Liver (tissue), 9 donors: ENCODE measurements around the gene LY6G5B. TPM values are rescaled to one million over a fixed set of nuclear protein-coding genes. Genes with fewer than 3 reads are reported as not detected.
A peak's percentile ranks its signal among the peaks of the same experiment; 100 is the strongest.

Experiments used
- DNase-seq: peaks from one replicate; pipeline ENCODE4 v3.0.0-alpha.2; 2017; ENCODE audit warnings: low spot score
- H3K27ac ChIP-seq, 2 donors: one replicate each; pipeline ENCODE4 v1.7.0; 2013; ENCODE audit warnings: inconsistent platforms in 2 of 2, low read length in 2 of 2, control low read depth in 1 of 2, low read depth in 1 of 2, mild to moderate bottlenecking in 1 of 2
- H3K27me3 ChIP-seq, 4 donors: one replicate each; pipeline versions ENCODE4 v1.6.1 to v1.7.0; 2013; ENCODE audit warnings: low read length in 3 of 4, inconsistent platforms in 1 of 4, mild to moderate bottlenecking in 1 of 4, moderate library complexity in 1 of 4; ENCODE audit not compliant: control insufficient read depth in 4 of 4, insufficient read depth in 4 of 4
- H3K36me3 ChIP-seq, 4 donors: one replicate each; pipeline versions ENCODE4 v1.6.1 to v1.7.0; 2013; ENCODE audit warnings: low read length in 3 of 4, mild to moderate bottlenecking in 3 of 4, low read depth in 1 of 4, moderate library complexity in 1 of 4; ENCODE audit not compliant: control insufficient read depth in 4 of 4, insufficient read depth in 3 of 4
- H3K4me1 ChIP-seq, 4 donors: one replicate each; pipeline versions ENCODE4 v1.6.1 to v1.7.0; 2013; ENCODE audit warnings: low read length in 3 of 4, mild to moderate bottlenecking in 3 of 4, moderate library complexity in 1 of 4; ENCODE audit not compliant: control insufficient read depth in 4 of 4, insufficient read depth in 4 of 4
- H3K4me3 ChIP-seq, 3 donors: one replicate each; pipeline versions ENCODE4 v1.6.1 to v1.7.0; 2013; ENCODE audit warnings: low read length in 3 of 3, control low read depth in 1 of 3, low read depth in 1 of 3, mild to moderate bottlenecking in 1 of 3
- H3K9ac ChIP-seq, 2 donors: one replicate each; pipeline ENCODE4 v1.7.0; 2013; ENCODE audit warnings: low read length in 2 of 2, mild to moderate bottlenecking in 2 of 2, moderate library complexity in 2 of 2, control low read depth in 1 of 2, low read depth in 1 of 2
- H3K9me3 ChIP-seq, 4 donors: one replicate each; pipeline versions ENCODE4 v1.6.1 to v1.7.0; 2013; ENCODE audit warnings: low read length in 3 of 4; ENCODE audit not compliant: control insufficient read depth in 4 of 4
- EGR1 ChIP-seq, 2 donors: IDR thresholded peaks; 2 replicates each; pipeline ENCODE4 v1.6.1; 2016 to 2018; ENCODE audit warnings: antibody characterized with exemption in 2 of 2, low read depth in 2 of 2
- FOXA1 ChIP-seq: IDR thresholded peaks from 2 replicates; pipeline ENCODE4 v1.6.1; 2016; ENCODE audit warnings: antibody characterized with exemption
- GABPA ChIP-seq, 2 donors: IDR thresholded peaks in 1 of 2; conservative IDR thresholded peaks in 1 of 2; 2 replicates each; pipeline ENCODE4 v1.6.1; 2016; ENCODE audit warnings: antibody characterized with exemption in 2 of 2, mild to moderate bottlenecking in 1 of 2, moderate library complexity in 1 of 2
- HNF4A ChIP-seq, 2 donors: conservative IDR thresholded peaks; 2 replicates each; pipeline ENCODE4 v1.6.1; 2016; ENCODE audit warnings: antibody characterized with exemption in 2 of 2, mild to moderate bottlenecking in 2 of 2
- HNF4G ChIP-seq: IDR thresholded peaks from 2 replicates; pipeline ENCODE4 v1.6.1; 2016; ENCODE audit warnings: antibody characterized with exemption
- RXRA ChIP-seq, 2 donors: IDR thresholded peaks; 2 replicates each; pipeline ENCODE4 v1.6.1; 2017 to 2018; ENCODE audit warnings: antibody characterized with exemption in 2 of 2, mild to moderate bottlenecking in 1 of 2
- TAF1 ChIP-seq: conservative IDR thresholded peaks from 2 replicates; pipeline ENCODE4 v1.6.1; 2016; ENCODE audit warnings: antibody characterized with exemption, mild to moderate bottlenecking
- YY1 ChIP-seq: IDR thresholded peaks from 2 replicates; pipeline ENCODE4 v1.6.1; 2016; ENCODE audit warnings: antibody characterized with exemption, mild to moderate bottlenecking
- WGBS: extraction: QIAGEN DNeasy Blood & Tissue Kit; methylation state at CpG from one replicate; pipeline ENCODE4 v1.1.7; 2013; 5-methylcytosine and 5-hydroxymethylcytosine counted together
- polyA plus RNA-seq, 2 donors: library from polyadenylated mRNA; stranded (reverse) in 1 of 2; unstranded in 1 of 2; fragments of 200-250 nt in 1 of 2; fragments of >200 nt in 1 of 2; fragmentation: Nextera tagmentation in 1 of 2; extraction: Ambion mirVana in 1 of 2; gene quantifications; one replicate each; pipeline versions ENCODE4 v1.2.1 to v1.2.3, GENCODE V29; 2013 to 2015
- total RNA-seq, 2 donors: library from RNA; depleted of rRNA; stranded (reverse); fragments of >200 nt; gene quantifications; one replicate each; pipeline ENCODE4 v1.2.3, GENCODE V29; 2014
- TF ChIP-seq, protein P1 (sequence below): IDR thresholded peaks from 2 replicates; pipeline ENCODE4 v1.6.1; 2016; ENCODE audit warnings: antibody characterized with exemption, mild to moderate bottlenecking
- TF ChIP-seq, protein P2 (sequence below): fragments of 150-350 bp; IDR thresholded peaks from 2 replicates; pipeline ENCODE4 v1.5.1; 2017; ENCODE audit warnings: improper control_type of control experiment, low read depth, low read length; ENCODE audit not compliant: missing input control
- TF ChIP-seq, protein P3 (sequence below): IDR thresholded peaks from 2 replicates; pipeline ENCODE4 v1.6.1; 2016; ENCODE audit warnings: antibody characterized with exemption
- TF ChIP-seq, protein P4 (sequence below): IDR thresholded peaks from 2 replicates; pipeline ENCODE4 v1.6.1; 2016; ENCODE audit warnings: antibody characterized with exemption
- TF ChIP-seq, protein P5 (sequence below): IDR thresholded peaks from 2 replicates; pipeline ENCODE4 v1.6.1; 2016; ENCODE audit warnings: antibody characterized with exemption
- donor health status: healthy.
- donor health status: healthy.
- donor health status: healthy.
- donor health status: healthy.
- donor health status: healthy.

Gene LY6G5B
- total and polyA plus RNA-seq, 4 donors, result 1.2 to 5.9 (median 2.1) TPM

DNA sequence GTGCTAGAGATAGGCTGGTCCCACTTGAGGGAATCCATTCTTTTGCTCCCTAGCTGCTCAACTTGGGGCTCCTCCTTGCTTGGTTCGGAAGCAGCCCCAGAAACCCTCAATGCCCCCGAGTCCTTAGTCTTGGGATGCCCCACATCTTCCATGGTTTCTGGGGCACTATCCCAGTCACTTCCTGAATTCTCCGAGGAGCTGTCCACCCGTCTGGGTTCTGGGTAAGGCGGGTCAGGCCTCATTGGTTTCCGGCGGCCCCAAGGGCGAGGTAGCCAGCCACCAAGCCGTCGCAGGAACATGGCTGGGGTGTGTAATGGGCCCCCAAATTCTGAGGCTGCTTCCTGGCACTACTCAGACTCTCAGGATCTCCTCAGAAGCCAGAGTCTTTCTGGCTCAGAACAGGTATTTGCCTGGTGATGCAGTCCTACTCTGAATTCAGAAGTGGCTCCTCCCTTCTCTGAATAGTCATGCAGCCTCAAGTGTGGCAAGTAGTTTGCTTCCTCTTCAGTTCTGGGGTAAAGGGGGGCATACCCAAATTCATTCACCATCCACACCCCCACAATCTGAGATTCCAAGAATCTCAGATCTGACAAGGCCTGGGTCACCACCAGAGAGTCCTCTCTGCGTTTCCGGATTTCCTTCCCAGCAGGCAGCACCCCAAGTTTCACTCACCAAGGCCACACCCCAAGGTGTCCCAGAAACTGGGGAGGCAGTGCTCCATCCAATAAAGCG lies 10.0 kb upstream of the LY6G5B start:
- Histone ChIP-seq H3K9ac (peak overlapping the region; percentile 87 to 96), H3K4me3 (peak overlapping the region; percentile 65 to 82 (median 67)), H3K27me3 (no peaks in the 10 kb centered on the region), H3K36me3 (peaks cover 0 to 7% (median 6%) of the 10 kb centered on the region in 4 donors), H3K9me3 (no peaks in the 10 kb centered on the region), H3K4me1 (peaks cover 20 to 83% (median 72%) of the 10 kb centered on the region in 4 donors), H3K27ac (peak overlapping the region; percentile 81 to 90)
- TF ChIP-seq, protein P1, sequence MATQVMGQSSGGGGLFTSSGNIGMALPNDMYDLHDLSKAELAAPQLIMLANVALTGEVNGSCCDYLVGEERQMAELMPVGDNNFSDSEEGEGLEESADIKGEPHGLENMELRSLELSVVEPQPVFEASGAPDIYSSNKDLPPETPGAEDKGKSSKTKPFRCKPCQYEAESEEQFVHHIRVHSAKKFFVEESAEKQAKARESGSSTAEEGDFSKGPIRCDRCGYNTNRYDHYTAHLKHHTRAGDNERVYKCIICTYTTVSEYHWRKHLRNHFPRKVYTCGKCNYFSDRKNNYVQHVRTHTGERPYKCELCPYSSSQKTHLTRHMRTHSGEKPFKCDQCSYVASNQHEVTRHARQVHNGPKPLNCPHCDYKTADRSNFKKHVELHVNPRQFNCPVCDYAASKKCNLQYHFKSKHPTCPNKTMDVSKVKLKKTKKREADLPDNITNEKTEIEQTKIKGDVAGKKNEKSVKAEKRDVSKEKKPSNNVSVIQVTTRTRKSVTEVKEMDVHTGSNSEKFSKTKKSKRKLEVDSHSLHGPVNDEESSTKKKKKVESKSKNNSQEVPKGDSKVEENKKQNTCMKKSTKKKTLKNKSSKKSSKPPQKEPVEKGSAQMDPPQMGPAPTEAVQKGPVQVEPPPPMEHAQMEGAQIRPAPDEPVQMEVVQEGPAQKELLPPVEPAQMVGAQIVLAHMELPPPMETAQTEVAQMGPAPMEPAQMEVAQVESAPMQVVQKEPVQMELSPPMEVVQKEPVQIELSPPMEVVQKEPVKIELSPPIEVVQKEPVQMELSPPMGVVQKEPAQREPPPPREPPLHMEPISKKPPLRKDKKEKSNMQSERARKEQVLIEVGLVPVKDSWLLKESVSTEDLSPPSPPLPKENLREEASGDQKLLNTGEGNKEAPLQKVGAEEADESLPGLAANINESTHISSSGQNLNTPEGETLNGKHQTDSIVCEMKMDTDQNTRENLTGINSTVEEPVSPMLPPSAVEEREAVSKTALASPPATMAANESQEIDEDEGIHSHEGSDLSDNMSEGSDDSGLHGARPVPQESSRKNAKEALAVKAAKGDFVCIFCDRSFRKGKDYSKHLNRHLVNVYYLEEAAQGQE, result peak; percentile 97
- TF ChIP-seq, protein P2, sequence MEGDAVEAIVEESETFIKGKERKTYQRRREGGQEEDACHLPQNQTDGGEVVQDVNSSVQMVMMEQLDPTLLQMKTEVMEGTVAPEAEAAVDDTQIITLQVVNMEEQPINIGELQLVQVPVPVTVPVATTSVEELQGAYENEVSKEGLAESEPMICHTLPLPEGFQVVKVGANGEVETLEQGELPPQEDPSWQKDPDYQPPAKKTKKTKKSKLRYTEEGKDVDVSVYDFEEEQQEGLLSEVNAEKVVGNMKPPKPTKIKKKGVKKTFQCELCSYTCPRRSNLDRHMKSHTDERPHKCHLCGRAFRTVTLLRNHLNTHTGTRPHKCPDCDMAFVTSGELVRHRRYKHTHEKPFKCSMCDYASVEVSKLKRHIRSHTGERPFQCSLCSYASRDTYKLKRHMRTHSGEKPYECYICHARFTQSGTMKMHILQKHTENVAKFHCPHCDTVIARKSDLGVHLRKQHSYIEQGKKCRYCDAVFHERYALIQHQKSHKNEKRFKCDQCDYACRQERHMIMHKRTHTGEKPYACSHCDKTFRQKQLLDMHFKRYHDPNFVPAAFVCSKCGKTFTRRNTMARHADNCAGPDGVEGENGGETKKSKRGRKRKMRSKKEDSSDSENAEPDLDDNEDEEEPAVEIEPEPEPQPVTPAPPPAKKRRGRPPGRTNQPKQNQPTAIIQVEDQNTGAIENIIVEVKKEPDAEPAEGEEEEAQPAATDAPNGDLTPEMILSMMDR, result no peak
- no peak for DNase-seq
- WGBS, result 37% methylated on average over 13 of the region's 13 CpGs

DNA sequence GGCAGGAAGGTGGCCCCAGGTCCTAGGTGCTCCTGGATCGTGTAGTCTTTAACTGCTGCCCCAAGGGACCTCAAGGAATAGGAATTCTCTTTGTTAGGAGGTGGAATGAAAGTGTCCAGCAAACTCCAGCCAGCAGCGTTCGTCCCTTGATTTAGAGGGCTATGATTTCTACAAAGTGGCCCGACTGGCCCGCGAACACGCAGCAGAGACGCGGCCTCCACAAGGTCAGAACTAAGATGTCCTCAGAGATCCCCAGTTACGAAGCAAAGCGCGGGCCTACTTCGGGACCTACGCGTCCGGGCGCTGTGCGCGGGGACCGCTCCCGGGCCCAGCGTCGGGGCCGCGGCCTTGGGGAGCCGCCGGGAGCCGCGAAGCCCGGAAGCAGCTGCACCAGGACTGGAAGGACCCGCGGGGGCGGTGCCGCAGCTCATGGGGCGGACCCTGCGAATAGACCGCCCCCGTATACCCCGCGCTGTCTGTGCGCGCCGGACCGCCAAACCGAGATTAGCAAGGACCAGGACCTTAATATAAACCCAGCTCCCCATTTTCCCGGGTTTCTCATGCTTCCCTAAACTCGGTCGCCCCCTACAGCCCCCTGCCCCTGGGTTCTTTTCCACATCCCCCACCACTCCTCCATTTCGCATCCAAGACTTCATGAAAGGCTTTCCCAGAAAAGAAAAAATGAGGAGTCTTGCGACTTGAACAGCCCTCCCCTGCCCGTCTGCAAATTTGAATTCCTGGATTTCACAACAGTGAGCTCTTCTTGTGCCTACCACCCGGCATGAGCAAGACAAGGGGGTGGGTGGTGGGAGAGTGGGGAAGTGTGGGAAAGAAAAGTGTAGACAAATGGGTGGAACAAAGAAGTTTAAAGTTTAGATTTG lies 9.2 kb upstream of the LY6G5B start, which contains the start of gene C6orf47:
Gene C6orf47 (minus strand): TSS at position 398 of the 881 bp plus-strand sequence. CDS start 831 bp downstream, outside the sequence.
- peaks cover 20 to 75% (median 64%) of the 10 kb centered on the region in 4 donors for H3K4me1 ChIP-seq
- peaks cover 0 to 7% (median 6%) of the 10 kb centered on the region in 4 donors for H3K36me3 ChIP-seq
- H3K27me3 ChIP-seq, result no peaks in the 10 kb centered on the region
- H3K4me3 ChIP-seq, result peak within 1 kb of the TSS; percentile 65 to 82 (median 67)
- H3K9me3 ChIP-seq, result no peaks in the 10 kb centered on the region
- peak within 1 kb of the TSS; percentile 87 to 96 for H3K9ac ChIP-seq
- DNase-seq, result peak; percentile 87
- H3K27ac ChIP-seq, result peak within 1 kb of the TSS; percentile 81 to 90
- WGBS, result under 1% methylated on average over 52 of the region's 52 CpGs
- TF ChIP-seq, protein P3, sequence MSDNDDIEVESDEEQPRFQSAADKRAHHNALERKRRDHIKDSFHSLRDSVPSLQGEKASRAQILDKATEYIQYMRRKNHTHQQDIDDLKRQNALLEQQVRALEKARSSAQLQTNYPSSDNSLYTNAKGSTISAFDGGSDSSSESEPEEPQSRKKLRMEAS, result no peak
- TF ChIP-seq EGR1 (IDR thresholded peaks at IDR 0.05; ENCODE audit: low read depth in 2 of 2) (peak; percentile 61 to 91), HNF4A (conservative IDR thresholded peaks at IDR 0.05) (no peak), YY1 (peak; percentile 13), GABPA (IDR thresholded peaks at IDR 0.05 in 1 of 2, conservative IDR thresholded peaks at IDR 0.05 in 1 of 2) (peak in 1 of 2 donors; percentile 63), FOXA1 (no peak), RXRA (IDR thresholded peaks at IDR 0.05) (no peak), HNF4G (no peak), TAF1 (no peak)
- TF ChIP-seq, protein P4, sequence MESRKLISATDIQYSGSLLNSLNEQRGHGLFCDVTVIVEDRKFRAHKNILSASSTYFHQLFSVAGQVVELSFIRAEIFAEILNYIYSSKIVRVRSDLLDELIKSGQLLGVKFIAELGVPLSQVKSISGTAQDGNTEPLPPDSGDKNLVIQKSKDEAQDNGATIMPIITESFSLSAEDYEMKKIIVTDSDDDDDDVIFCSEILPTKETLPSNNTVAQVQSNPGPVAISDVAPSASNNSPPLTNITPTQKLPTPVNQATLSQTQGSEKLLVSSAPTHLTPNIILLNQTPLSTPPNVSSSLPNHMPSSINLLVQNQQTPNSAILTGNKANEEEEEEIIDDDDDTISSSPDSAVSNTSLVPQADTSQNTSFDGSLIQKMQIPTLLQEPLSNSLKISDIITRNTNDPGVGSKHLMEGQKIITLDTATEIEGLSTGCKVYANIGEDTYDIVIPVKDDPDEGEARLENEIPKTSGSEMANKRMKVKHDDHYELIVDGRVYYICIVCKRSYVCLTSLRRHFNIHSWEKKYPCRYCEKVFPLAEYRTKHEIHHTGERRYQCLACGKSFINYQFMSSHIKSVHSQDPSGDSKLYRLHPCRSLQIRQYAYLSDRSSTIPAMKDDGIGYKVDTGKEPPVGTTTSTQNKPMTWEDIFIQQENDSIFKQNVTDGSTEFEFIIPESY, result no peak
- TF ChIP-seq, protein P1, result peak; percentile 42
- TF ChIP-seq, protein P2, result no peak
- TF ChIP-seq, protein P5, sequence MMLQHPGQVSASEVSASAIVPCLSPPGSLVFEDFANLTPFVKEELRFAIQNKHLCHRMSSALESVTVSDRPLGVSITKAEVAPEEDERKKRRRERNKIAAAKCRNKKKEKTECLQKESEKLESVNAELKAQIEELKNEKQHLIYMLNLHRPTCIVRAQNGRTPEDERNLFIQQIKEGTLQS, result no peak
